HG03139 (cell line): ENCODE results near the gene BEAN1.
"Not testable (repeated sequence)": the region's sequence is repeated elsewhere in the genome, so short reads cannot be mapped to it uniquely, and the experiment has no call there.

ENCODE experiments used
- ATAC-seq: cut with Tn5 transposase; IDR thresholded peaks from one replicate; pipeline ENCODE4 v1.9.1; 2021; ENCODE audit not compliant: unreplicated experiment

BEAN1 gene

DNA sequence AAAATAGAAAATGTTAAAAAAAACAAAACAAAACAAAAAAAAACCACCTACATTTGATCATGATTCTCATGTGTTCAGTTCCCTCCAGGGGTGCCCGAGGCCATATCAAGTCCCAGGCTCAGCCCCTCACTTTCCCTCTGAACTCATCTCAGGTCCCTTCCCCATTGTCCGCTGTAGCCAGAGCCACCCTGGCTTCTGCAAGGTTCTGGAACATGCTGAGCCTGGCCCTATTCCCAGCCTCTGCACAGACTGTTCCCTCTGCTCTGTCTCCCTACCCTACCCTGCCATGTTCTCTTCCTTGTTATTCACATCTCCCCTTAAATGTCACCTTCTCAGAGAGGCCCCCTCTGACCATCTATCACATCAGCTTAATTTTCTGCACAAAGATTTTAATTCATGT, 75.9 kb downstream of the BEAN1 start:
- ATAC-seq: no peak

GRCh38 chr16:66503612-66504011, 76.5 kb downstream of the BEAN1 start:
- ATAC-seq: no peak

GRCh38 chr16:66507731-66508239, 80.7 kb downstream of the BEAN1 start:
- no peak for ATAC-seq

- ATAC-seq: no peak
These were observed 81.3 kb downstream of the BEAN1 start for GRCh38 chr16:66508248-66508913.

GRCh38 chr16:66508914-66509496, 81.9 kb downstream of the BEAN1 start:
- ATAC-seq: no peak

GRCh38 chr16:66509576-66509975, 82.5 kb downstream of the BEAN1 start:
- ATAC-seq: no peak

DNA sequence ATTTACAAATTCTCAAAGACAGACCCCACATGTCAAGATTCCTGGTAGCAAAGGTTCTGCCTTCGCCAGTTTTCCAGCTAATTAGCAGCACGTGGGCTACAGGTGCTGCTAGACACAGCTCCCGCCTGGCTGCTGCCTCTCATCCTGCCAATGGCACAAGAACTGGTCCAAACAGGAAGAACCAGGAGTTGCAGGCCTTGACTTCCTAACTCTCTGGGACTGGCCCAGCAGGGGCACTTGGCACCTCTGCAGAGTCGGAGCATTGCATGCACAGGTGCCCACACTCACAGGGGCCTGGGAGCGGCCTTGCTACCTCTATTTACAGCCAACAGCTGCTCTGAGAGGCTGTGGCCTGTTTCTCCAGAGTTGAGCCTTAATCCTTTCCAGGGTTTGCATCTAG, 83.2 kb downstream of the BEAN1 start:
- no peak for ATAC-seq

DNA sequence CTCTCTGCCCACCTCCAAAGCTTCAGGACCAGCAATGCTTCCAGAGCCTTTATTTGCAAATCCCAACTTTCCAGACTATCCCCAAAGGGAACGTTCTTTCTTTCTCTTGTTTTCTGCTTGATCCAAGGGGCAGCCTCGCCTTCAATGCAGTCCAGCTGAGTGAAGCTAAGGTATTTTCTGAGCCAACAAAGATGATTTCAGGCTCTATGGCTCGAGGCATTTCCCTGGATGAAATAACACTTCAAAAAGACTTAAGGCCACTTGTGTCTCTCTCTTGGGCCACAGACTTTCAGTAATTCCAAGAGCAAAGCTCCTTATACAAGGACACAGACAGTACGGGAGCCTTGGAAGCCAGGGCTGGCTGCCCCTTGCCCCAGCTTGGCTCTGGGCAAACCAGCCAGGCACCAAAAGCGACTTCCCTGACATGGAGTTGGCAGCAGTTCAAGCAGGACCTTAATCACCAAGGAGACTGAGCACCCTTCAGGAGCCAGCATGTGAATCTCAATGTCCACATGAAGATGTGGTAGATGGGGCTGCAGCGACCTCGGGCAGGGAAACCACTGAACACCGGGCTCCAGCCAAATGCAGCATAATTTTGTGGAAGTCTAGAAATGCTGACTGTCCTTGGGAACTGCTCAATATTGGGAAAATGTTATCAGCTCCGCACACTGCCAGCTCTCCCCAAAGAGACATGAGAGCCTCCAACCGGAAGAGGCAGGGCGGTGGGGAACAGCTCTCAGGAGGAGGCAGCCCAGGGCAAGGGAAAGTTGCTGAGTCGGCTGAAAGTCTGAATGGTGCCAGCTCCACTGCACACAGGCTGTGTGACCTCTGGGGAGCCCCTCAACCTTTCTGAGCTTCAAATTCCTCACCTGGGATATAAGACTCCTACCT, 83.9 kb downstream of the BEAN1 start:
- no peak for ATAC-seq

GRCh38 chr16:66511602-66512271, 84.6 kb downstream of the BEAN1 start:
- no peak for ATAC-seq

DNA sequence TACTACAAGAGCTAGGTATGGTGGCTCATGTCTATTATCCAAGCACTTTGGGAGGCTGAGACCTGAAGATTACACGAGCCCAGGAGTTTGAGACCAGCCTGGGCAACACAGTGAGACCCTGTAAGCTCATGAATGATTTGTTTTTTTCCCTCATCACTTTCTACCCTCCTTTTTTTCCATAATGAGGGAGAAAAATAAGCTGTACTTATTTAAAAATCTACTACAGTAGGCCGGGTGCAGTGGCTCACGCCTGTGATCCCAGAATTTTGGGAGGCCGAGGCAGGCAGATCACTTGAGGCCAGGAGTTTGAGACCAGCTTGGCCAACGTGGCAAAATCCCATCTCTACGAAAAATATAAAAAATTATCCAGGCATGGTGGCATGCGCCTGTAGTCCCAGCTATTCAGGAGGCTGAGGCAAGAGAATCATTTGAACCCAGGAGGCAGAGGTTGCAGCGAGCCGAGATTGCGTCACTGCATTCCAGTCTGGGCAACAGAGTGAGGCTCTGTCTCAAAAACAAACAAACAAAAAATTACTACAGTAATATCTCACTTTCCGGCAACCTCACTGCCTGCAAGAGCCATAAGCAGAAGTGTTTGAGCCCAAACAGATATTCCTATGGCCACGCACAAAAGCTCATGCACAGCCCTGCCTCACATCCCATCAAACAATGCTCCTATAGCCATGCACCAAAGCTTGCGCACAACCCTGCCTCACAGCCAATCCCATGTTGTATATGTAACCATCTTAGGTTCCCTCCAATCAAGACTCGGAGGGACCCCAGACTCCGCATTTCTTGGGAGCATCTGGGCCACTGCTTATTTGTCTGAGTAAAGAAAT, 85.4 kb downstream of the BEAN1 start:
- no peak for ATAC-seq

- ATAC-seq: no peak
These were observed 86.1 kb downstream of the BEAN1 start for GRCh38 chr16:66513111-66513723.

DNA sequence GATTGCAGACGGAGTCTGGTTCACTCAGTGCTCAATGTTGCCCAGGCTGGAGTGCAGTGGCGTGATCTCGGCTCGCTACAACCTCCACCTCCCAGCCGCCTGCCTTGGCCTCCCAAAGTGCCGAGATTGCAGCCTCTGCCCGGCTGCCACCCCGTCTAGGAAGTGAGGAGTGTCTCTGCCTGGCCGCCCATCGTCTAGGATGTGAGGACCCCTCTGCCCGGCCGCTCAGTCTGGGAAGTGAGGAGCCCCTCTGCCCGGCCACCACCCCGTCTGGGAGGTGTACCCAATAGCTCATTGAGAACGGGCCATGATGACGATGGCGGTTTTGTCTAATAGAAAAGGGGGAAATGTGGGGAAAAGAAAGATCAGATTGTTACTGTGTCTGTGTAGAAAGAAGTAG, 87.3 kb downstream of the BEAN1 start:
- not testable (repeated sequence) for ATAC-seq

- ATAC-seq: not testable (repeated sequence)
These were observed 88.0 kb downstream of the BEAN1 start for GRCh38 chr16:66514980-66515595.

GRCh38 chr16:66515596-66516508, 88.8 kb downstream of the BEAN1 start:
- no peak for ATAC-seq

DNA sequence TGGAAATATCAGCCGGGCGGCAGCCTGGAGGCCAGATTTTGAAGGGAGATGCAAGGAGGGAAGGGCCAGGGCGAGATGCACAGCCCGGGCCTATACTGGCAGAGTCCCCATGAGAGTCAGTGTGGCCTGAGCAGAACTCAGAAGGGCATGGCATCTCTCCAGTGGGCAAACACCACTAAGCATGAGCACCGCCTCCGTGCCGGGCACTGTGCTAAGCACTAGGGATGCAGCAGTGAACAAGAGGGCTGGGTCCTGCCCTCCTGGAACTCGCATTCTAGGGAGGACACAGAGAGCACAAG, 89.4 kb downstream of the BEAN1 start:
- no peak for ATAC-seq

DNA sequence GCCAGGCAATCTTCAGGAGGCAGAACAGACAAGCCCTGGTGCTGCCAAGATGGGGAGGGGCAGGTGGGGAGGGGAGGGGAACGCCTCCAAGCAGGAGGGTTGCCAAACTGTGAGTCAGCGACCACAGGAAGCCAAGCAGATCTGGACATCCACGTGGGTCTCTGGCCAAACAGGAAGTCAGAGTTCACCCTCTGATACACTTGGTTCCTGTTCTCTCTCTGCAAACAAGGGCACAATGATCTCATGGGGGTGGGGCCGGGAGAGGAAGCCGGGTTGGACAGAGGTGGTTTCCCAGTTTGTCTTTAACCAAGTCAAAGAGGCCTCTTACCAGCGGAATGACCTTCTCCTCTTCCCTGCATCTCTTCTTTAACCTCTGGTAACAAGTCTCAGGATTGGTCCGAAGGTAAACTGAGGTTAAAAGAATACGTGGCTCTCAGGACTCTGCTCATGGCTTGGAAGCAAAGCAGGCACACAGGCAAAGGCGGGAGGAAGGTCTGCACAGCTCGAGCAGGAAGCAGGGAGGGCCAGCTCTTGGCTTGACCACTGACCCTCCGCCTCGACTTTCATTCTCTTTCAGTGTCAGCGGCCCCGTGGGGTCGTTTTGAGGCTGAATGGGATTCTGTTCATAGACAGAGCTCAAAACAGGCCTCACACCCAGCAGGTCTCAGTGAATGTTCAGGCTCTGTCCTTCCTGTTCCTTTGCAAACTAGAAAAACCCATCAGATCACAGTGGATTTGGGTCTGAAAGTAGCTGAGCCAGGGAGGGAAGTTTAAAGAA, 89.9 kb downstream of the BEAN1 start:
- peak; percentile 92 for ATAC-seq

DNA sequence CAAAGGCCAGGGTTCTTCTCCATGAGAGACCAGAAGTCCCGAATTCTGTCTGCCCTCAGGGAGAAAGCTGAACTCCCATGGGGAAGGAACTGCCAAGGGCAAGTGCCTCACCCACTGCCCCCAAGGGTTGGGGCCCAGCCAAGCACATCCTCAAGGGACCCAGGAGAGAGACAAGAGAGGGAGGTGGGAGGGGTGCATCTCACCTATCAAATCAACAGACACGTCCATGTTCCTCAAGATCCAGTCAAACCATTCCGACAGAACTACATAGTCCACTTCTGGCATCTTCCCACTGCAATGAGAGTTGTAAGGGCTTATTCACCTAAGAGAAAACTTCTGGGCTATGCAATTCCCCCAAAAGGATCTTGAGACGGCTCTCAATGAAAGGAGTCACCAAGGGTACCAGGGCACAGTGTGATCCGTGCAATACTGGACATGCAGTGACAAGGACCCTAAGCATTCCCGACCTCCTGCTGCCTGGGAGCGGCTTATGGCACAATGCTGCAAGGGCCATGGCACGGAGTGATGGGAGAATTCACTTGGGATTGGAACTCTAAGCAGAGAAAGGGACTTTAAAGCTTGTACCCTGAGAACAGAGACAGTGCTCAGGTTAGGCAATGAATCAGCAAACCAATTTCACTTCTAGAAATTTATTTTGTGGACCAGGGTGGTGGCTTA, 90.6 kb downstream of the BEAN1 start:
- ATAC-seq: no peak
